ENCODE results near the gene PADI1.

PADI1 gene

DNA sequence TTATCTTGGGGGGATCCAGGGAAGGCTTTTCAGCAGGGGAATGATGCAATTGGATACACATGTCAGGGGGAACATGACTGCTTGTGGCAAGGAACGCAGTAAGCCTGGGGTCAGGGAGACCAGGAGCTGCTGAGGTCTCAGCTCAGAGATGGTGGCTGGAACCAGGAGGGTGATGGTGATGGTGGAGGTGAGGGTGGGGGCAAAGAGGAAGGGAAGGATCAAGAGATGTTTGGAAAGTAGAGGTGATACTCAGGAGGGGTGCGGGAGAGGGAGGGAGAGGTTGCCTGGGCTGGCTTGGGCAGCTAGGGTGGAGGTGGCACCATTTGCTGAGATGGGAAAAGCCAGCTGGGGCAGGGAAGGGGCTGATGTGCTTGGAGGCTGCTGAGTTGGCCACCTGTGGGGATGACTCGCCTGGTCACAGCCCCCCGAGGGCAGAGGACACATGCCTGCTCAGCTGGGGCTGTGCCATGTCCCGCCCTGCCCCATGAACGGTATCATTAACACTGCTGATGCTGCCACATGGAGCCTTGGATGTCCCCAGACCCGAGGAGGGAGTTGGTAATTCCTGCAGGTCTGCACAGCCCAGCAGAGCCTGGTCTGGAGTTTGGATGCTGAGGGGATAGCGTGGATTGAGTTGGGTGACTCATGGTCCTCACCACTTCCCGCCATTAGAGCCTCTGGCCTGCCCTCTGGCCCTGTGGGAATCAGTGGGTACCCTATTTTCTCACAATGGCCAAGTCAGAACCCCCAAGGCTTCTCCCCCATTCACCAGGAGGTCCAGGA lies 6.3 kb upstream of the PADI1 start:
- no peak for DNase-seq

DNA sequence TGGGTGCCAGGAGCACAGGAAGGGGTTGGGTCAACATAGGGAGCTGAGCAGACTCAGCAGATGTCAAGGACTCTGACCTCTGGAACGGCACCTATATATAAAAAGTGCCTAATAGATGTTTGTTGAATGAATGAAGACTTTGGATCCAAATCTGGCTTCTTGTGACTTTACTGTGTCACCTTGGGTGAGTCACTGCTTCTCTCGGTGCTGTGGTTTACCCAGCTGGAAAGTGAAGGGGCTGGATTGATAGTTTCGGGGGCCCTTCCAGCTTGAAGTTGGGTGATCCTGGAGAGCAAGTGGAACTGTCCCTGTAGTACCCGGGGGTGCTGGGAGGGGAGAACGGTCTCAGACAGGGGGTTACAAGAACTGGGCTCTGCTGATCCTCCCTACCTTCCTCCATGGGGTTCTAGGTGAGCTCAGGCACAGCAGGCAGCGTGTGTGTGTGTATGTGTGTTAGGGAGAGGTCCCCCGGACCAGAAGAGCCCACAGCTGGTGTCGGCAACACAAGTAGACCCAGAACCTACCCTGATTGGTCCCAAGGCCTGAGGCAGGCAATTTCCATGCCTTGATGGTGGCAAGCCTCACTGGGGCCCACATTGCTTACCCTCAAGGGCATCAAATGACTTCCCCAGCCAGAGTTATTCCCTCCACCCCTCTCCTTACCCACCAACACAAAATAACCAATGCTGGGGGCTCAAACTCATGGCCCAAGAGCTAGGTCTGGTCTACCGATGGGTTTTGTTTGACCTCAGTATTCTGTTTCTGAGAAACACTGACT lies 5.5 kb upstream of the PADI1 start:
- DNase-seq: no peak

DNA sequence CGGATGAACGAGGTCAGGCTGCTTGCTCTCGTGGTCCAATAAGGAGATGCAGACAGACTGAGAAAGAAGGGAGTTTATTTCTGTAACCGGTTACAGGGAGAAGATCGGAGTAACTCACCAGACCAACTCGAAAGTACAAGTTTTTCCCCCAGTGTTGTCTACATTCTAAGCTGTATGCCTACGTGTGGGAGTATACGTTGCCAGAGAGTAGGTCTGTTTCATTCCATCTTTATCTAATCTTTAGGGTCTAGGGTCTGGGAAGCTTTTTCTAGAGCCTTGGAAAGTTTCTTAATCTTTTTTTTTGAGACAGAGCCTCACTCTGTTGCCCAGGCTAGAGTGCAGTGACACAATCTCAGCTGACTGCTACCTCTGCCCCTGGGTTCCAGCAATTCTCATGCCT lies 4.7 kb upstream of the PADI1 start:
- DNase-seq: no peak

DNA sequence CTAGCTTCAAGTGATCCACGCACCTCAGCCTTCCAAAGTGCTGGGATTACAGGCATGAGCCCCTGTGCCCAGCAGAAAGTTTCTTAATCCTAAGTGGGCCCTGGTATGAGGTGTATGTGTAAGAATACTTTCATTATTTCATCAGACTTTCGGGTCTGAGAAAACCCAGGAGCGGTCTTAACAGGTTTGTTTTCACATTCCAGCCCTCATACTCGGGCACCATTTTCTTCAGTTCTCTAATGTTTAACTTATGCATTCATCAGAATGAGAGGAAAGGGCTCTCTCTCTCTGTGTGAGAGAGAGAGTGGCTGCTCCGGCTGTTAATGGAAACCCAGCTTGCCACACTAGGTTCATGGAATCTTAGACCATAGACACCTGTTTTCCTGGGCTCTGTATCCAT lies 4.2 kb upstream of the PADI1 start:
- DNase-seq: no peak

DNA sequence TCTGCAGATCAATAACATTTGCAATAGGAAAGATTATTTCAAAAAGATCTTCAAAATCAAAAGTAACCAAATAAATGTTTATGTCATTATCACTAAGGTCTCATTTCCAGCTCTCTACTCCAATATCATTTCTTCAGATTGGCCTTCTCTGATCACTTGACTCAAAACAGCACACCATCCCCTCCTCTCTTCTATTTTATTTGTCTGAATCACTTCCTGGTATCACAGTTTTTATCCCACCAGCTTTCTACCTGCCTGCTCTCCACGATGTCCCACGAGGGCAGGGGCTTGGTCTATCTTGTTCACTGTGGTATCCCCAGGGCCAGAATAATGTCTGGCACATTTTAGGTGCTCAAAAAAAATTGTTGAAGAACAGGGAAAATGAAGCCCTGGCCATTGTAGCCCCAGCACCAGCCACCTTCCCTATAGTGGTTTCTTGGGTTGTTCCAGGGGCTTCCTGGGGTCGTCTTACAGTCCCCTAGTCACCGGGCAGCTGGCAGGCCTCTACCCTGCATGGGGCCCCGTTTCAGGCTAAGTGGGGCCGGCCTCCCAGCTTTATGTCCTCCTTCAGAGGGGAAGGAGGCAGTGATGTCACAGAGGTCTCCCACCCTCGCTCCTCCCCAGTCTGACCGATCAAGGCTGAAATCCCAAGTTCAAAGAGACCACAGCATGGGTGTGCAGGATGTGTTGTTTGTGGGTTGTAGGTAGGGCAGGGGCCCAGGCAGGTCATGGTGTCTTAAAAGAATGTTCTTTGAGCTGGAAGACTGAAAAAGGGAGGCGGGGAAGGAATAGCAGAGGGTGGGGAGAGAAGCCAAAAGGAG lies 3.5 kb upstream of the PADI1 start:
- no peak for DNase-seq

DNA sequence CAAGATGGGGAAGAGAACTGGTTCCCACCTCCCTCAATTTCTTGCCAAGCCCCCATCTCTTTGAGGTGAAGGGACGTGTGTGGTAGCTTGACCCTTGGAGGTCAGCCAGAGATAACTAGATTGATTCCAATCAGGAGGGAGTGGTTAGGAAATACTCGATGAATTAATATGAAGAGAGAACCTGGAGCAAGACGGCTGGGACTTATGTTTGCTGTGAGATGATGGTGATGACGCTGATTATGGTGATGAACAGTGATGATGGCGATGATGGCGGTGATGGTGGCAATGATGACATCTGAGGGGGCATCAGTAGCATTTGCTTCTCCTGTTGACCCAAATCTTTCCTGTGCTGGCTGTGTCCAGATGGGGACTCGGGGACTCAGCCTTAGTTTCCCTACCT lies 724 bp downstream of the PADI1 start:
- no peak for DNase-seq

DNA sequence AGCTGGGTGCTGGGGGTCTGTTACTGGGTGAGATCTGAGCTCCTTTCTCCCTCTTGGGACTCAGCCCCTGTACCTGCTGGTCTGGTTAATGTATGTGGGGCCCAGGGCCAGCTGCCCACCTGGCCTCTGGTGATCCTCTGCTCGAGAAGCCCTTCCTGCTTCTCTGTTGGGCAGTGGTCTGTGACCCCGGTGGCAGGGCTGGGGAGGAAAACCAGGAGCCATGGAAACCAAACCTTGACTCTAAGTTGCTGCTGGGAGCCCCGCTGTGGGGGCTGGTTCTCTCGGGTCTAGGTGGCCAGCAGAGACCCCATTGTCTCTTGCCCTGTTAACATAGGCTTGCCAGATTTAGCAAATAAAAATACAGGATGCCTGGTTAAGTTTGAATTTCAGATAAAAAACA lies 1.3 kb downstream of the PADI1 start:
- no peak for DNase-seq

DNA sequence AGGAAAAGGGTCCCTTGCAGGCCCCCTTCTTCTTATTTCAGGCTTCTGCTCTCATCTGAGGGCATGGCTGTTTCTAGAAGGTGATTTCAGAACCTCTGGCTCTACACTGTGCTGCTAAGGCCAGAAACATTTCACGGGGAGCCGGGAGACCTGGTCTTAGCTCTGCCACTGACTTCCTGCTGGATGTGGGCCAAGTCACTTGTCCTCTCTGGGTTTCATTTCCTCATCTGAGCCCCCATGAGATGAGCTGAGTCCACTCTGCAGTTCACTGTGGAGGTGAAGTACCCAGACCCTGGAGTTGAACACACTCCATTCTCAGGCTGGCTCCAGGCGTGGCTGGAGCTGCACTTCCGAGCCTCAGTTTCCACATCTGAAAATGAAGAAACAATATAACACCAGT lies 2.1 kb downstream of the PADI1 start:
- DNase-seq: no peak

DNA sequence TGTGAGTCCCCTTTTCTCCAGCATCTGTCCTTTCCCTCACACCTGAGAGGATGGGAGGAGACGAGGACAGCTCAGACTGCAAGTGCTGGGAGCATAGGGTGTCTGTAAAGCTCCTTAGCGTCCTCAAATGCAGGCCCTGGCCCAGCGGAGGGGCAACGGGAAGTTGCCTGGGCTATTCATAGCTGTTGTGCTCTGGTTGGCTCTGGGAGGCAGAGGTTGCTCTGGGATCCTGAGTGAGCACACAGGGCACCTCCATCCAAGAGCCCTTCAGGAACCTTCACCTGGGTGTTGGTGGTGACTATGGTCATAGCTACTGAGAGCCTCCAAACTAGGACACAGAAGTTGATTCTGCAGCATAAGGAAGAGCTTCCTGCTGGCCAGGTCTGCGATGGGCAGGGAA lies 2.6 kb downstream of the PADI1 start:
- no peak for DNase-seq

DNA sequence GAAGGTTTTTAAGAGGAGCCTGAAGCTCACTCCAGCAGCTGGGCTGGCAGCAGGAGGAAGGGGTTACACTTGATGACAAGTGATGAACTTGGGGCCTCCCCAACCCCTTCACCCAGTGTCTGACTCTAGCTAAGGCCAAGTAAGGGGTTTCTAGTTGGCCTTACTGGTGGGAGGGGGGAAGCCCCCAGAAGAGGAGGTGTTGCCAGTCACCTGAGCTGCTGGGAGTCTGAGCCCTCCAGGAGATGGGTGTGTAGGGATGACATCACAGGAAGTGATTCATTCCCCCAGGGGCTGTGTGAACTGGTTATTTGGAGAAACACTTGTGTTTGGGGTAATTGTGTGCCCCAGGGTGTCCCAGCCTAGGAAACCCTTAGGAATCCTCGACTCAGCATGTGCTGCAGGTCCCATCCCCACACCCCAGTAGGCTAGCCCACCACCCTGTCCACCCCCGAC lies 3.1 kb downstream of the PADI1 start:
- peak; percentile 39 to 57 for DNase-seq

DNA sequence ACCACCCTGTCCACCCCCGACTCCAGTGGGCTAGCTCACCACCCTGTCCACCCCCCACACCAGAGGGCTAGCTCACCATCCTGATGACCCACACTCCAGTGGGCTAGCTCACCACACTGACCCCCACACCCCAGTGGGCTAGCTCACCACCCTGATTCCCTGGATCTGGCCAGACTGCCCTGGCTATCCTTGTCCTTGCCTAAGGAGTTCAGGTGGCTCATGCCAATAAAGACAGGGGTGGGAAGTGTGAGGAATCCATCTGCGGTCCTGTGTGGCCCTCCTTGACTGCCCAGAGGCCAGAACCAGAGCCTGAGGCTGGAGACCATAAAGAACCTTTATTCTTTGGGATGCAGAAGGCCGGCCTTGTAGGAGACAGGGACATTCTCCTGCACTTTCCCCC lies 3.6 kb downstream of the PADI1 start:
- no peak for DNase-seq

DNA sequence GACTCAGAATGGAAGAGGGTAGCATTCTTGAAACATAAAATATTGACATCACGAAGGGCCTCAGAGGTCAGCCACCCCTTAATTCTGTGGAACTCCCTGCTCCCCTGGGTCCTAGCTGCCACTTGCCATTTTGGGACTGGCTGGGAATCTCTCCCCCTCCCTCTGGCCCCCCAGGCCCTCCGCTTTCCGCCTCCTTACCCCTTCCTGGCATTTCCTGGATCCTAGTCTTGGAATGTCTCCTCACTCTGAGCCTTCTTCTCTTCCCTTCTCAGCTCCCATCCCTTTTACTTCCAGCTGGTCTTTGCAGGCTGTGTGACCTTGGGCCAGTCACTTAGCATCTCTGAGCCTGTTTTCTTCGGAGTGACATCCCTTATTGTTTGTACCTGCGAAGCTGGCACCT lies 4.5 kb downstream of the PADI1 start:
- no peak for DNase-seq

DNA sequence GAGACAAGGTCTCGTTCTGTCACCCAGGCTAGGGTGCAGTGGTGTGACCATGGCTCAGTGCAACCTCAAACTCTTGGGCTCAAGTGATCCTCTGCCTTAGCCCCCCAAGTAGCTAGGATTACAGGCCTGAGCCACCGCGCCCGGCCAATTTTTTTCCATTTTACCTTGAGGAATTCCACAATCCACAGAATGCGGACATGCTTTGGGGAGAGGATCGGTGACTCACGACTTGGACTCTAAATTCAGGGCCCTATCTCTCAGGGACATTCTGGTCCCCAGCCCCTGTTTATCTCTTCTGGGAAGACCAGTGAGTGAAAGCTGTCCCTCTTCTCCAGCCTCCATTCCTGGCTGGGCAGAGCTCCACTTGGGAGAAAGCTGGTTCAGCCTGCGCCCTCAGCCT lies 5.2 kb downstream of the PADI1 start:
- no peak for DNase-seq

DNA sequence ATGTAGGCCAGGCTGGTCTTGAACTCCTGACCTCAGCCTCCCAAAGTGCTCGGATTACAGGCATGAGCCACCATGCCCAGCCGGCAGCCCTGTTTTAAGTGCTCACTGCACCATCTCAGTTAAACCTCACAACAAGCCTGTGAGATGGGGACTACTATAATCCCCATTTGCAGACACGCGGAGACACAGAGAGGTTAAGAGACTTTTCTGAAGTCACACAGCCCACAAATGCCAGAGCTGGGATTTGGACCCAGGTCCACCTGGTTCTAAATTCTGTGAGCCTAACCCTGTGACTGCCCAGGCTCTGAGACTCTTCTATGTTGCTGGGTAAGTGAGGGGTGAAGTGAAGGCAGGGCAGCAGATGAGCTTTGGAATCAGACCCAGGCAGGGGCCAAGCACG lies 6.4 kb downstream of the PADI1 start:
- no peak for DNase-seq

DNA sequence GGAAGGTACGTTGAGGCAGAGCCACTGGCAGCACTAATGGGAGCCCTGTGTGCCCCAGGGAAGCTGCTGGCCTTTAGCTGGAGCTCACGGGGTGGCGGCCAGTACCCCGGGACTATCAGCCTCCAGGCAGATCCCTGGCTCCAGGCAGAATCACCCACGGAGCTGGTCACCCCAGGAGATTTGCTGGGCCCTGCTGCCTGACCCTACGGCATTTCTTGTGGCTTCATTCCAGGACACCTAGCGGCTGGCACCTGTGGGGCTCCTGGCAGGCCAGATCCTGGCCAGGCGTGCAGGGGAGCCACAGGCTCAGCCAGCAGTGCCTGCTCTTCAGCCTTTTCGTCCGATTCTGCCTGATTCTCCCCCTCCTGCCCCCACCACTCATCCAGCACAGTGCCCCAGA lies 7.1 kb downstream of the PADI1 start:
- no peak for DNase-seq

DNA sequence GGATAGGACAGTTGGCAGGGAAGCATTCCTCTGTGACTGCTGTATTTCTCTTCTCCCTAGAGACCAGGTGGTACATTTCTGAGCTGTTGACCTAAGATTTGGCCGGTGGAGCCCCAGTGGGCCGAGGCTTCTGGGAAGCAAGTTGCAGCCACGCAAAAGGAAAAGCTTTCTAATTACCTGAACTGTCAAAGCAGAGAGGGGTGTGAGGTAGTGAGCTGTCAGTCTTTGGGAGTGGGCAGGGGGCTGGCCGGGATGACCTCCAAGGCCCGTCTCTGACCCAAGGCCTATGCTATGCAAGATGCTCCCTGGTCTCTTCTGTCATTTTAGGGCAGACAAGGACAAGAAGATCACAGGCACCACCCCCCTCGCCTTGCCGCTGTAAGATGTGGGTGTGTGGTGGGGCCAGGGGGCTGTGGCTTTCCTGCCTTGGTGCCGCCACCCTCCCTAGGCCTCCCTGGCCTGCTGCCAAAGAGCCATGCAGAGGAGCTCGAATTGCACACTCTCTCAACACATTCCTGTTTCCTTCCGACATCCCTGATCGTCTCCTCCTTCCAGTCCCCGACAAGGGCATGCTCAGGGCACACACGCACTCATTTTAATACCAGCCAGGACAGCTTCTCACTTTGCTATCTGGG lies 7.7 kb downstream of the PADI1 start:
- DNase-seq: no peak

DNA sequence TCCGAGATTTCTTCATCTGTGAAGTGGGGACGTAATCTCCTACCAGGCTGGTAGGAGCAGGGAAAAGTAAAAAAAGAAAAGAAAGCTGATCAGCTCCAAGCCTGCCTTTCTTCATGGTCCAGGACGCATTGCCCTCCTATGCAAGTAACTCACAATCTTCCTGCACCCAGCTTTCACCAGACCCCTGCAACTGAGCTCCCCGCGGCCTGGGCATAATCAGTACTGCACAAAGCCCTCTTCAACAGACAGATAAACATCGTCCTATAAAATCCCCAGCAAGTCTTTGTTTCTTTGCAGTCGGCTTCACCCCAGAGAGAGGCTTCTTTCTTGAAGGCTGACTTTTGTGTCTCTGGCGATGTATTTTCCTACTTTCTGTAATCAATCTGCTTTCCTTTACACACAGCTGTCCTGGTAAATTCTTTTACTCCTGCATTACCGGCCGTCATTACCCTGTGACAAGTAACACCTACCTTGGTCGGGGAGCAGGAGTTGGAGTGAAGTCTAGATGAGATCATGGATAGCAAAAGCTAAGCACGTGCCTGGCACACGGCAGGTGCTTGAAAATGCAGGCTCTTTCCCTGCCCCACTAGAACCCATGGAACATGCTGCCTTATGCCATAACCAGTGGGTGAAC lies 8.3 kb downstream of the PADI1 start:
- DNase-seq: no peak

DNA sequence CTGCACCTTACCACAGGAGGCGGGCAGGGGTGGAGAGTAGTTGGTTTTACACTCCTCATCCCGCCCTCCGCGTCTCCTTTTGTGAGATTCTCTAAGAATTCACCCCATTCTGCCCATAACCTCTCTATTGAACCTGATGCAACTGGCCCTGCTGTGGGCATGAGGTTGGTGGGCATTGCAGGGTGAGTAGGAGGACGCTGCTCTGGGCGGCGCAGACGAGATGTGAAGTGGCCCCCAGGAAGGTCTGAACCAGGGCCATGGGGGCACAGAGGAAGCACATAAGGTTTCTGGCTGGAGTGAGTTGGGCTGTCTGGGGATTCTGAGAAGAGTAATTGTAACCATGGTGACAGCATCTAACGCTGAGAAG lies 8.8 kb downstream of the PADI1 start:
- DNase-seq: no peak

DNA sequence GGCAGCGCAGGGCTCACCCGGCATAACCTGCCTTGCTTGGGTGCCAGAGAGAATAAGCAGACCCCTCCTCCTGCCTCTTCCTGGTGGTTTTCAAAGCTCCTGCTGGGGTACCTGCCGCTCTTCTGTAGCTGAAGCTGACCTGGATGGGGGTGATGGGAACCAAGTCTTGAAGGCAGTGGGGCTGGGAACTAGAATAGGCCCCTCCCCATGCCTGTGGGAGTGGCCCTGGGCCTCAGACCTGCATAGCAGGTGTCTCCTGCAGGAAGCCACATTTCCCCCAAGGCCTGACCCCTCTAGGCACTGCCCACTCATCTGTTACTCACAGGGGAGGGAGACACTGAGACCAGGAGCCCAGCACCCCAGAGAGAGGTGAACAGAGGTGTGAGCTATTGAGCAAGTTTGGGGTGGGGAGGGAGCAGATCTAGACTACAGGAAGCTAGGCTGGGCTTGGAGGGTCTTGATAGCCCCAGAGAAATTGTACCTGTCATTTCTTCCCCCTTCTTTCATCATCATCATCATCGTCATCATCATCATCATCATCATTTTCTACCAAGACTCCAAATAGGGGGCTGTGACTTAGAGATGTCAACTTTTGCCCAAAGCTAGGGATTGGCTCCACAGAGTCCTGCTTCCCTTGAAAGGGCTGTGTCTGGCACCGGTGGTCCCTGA lies 10.1 kb downstream of the PADI1 start:
- DNase-seq: no peak

DNA sequence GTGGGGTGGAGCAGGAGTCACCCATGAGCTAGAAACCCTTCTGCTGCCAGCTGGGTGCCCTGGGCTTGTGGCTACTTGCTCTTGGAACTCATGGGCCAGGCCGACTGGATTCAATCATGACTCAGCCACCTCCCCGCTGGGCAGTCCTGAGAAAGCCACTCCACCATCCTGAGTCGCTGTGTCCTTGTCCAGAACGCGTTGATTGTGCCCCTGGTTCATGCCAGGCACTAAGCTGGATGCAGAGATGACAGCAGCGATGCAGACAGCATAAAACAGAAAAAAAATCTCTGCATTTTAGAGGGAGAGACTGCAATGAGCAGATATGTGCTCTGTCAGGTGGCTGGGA lies 10.6 kb downstream of the PADI1 start:
- no peak for DNase-seq

DNA sequence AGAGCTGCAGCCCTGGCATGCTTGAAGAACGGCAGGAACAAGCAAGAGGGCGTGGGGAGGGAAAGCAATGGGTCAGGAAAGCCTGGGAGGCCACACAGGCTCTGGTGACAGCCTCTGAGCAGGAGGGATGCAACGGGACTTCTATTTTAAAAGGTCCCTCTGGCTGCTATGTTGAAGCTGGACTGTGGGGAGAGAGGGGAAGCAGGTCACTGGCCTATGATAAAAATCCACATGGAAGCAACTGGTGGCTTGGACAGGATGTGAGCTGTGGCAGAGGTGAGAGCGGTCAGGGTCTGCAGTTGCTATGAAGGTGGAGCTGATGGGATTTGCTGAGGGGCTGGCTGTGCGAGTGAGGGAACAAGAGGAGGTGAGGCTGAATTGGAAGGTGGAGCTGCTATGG lies 11.2 kb downstream of the PADI1 start:
- DNase-seq: no peak

DNA sequence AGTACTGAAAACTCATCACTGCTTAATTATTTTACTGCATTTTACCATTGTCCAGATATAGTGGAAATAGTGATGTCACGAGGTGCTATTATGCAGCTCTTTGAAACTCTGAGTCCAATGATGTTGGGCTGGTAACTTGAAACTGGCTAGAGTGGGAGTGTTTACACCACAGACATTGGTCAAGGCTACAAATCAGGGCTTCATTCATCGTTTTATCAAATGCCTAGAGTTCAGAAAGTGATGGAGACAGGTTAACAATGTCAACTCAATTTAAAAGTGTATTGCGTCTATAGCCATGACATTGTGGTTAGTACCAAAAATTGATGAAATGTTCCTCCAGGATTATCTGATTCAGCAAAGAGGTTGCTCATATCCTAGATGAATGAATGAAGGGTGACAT lies 12.7 kb downstream of the PADI1 start:
- no peak for DNase-seq
